Stimulated activated CD8-positive, alpha-beta memory T cell treated with anti-CD3 and anti-CD28 coated beads, Interleukin-4, amount 100 ng/mL, for 4 hours (primary cell): ENCODE data around the gene ADGRF3.
"Not testable (repeated sequence)": the region's sequence is repeated elsewhere in the genome, so short reads cannot be mapped to it uniquely, and the experiment has no call there.

Experiments used
- DNase-seq, 2 donors: peaks; one replicate each; pipeline ENCODE4 v3.0.0-alpha.2; 2020; ENCODE audit warnings: low read depth in 2 of 2, low spot score in 1 of 2

ADGRF3 gene

DNA sequence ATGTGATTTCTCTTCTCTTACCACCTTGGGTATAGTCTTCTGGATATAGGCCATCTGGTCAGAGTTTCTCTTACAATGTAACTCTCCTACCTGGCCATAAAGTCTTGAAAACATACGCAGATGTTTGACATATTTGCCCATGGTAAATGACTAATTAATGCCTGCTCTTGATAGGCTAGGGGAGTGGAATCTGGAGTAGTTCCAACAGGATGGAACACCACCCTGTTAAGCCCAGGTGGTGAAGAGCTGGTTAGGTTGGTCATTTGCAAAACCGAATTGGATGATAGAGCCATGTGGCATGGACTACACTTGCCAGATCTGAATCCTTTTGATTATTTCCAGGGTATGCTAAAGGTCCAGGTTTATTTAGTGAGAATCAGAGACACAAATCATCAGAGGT lies 65.4 kb downstream of the ADGRF3 start:
- no peak for DNase-seq

DNA sequence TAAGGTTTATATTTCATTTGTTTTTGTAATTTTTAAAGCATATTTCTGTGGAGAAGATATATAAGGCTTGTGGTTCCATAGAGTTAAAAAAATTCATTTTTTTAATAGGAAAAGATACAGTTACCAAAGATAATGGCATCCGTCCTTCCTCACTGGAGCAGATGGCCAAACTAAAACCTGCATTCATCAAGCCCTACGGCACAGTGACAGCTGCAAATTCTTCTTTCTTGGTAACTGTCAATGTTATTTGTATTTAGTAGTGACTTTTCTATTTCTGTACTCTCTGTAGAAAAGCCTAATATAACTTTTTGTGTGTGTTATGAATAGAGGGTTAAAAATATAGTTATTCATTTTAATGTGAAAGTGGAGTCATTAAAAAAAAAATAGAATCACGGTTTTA lies 66.7 kb downstream of the ADGRF3 start:
- DNase-seq, result no peak

DNA sequence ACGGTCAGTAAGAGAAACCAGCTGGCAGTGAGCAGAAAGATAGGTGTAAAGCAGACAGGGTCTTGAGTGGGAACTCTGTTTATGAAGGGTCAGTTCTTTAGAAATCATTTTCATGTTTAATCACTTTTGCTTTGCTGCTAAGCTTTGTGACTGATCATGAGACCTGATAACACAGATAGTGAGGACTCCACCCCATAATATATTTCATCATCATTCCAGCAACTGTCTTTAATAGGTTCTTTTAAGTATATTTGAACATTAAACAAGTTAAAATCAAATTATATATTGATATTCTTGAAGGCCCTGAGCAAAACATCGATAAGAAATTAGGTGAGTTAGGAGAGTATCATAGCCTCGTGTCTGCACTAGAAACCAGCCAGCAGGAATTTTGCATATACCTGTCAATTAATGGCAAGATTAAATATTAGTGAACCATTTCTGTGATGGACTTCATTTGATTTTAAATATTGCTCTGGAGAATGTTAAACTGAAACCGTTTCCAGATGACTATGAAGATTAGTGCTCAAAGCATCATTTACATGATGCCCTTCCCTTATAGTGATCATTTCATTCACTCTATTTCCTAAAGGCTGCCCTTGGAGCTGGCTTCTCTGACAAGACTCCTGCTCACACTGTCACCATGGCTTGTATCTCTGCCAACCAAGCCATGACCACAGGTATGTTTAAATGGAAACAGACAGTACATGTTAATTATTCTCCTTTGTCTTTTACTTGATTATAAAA lies 69.9 kb downstream of the ADGRF3 start:
- no peak for DNase-seq

DNA sequence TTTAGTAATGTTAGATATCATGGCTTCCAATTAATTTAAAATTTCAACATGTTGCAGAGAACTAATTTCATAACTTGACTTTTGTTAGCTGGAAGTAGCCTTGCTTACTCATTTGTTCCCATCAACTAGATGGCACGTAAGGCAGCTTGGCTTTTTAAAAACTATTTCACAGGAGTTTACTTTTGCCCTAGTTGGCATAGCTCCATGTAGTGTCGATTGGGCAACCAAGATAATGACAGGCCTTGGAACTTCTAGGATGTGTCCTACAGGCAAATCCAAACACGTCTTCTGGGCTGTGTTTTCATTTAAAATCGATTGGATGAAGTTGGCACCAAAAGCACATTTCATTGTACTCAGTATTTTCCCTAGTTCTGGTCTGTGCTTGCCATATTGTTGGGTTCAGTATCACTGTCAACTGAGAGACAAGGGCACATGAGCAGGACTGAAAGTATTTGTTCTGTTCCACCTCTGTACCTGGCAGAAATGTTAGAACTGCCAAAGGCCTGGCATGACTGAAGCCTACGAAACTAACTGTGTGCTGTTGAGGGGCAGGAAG lies 72.5 kb downstream of the ADGRF3 start:
- no peak for DNase-seq

DNA sequence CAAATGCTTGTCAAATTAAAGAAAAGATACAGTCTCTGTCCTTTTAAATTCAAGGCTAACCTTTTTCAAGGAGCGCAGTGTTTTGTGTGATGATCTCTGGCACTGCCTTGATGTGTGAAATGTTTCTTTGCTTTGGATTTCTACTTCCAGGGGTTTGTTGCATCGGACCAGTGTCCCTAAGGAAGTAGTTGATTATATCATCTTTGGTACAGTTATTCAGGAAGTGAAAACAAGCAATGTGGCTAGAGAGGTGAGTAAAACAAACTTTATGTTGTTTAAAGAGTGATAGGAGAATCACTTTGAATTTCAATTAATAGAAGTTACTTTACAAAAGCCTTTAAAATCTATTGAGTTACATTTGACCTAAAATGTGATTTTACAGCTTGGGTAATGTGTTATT lies 73.1 kb downstream of the ADGRF3 start:
- no peak for DNase-seq

DNA sequence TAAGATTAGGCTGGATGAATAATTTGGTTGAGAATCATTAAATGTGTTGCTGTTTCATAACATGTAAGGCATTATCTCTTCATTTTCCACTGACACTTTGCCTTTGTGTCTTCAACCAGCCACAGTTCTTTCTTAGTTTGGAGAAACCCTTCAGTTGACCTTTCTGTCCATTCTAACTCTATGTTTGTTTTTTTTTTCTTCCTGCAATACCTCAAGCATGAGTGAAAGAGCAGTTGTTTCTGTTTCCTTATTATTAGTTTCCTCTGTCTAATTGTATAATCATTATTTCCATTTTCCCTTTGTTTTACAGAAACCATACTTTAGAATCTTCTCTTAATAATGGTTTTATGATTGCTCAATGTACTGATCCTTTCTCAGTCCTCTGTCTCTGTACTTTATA lies 76.2 kb downstream of the ADGRF3 start:
- DNase-seq, result no peak

DNA sequence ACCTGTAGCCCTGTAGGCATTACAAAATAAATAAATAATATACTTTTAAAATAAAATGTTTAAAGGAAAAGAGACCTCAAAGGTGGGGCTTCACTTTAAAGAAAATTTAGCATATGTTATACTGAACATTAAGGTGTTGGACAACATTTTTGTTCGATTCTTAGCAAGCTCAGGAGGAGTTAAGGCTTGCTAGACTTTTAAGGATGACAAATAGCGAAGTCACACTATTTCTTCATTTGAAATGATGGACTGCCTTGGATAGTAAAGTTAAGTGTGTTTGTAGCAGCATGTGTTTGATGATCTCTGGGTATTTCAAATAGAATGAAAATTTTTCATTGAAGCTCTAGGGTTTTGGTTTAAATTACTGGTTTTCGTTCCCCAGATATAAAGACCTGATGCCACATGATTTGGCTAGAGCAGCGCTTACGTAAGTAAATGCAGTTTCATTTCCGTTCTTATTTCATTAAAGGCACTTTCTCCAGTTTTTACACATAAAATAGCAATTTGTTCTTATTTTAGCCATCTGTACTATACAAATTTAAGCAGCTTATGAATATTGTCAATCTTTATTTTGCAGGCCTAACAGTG lies 76.9 kb downstream of the ADGRF3 start:
- DNase-seq, result no peak

DNA sequence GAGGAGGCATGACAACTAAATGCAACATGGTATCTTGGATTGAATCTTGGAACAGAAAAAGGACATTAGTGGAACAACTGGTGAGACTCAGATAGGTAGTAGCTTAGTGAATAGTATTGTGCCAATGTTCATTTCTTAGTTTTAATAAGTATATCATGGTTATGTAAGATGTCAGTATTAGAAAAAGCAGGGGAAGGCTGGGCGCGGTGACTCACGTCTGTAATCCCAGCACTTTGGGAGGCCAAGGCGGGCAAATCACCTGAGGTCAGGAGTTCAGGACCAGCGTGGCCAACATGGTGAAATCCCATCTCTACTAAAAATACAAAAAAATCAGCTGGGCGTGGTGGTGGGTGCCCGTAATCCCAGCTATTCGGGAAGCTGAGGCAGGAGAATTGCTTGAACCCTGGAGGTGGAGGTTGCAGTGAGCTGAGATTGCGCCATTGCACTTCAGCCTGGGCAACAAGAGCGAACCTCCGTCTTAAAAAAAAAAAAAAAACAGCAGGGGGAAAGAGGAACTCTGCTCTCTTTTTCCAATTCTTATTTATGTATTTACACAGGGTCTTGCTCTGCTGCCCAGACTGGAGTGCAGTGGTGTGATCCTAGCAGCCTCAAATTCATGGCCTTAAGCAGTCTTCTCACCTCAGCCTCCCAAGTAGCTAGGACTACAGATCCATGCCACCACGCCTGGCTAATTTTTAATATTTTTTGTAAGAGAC lies 77.8 kb downstream of the ADGRF3 start:
- not testable (repeated sequence) for DNase-seq

DNA sequence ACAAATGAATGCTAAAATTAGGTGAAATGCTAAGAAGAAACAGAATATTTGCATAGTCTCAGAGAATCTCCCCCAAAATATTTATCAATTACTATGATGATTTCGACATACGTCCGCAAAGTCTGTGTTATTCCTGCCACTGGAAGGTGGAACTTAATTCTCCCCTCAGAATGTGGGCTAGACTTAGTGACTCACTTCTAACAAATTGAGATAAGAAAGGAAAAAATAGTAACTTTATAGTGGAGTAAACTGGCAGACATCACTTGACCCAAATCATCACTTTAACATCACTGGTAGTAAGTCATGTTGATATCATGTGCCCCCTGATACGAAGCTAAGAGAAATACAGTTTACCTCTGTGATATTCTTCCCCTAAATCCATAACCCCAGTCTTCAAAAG lies 78.4 kb downstream of the ADGRF3 start:
- no peak for DNase-seq

DNA sequence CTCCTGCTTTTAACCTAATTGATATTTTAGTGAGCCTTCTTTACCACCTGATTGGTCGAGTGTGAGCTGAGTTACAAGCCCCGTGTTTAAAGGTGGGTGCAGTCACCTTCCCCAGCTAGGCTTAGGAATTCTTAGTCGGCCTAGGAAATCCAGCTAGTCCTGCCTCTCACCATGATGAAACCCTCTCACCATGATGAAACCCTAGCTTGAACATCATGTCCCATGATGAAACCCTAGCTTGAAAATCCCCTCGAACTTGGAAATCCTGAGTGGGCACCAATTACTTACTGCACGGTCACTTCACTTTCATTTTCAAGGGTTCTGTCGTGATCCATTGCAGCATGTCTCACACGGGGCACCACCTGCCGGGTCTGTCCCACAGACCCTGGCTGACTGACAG lies 87.8 kb downstream of the ADGRF3 start:
- DNase-seq, result not testable (repeated sequence)
